AG09309 (cell line): ENCODE results near the gene PPP3R2.
"Not testable (repeated sequence)": the region's sequence is repeated elsewhere in the genome, so short reads cannot be mapped to it uniquely, and the experiment has no call there.

ENCODE experiments used
- DNase-seq: peaks from one replicate; pipeline ENCODE4 v3.0.0-alpha.2; 2010; ENCODE audit warnings: low read depth
- H3K4me3 ChIP-seq: 2 replicates; pipeline ENCODE4 v1.5.1; 2011; ENCODE audit warnings: mild to moderate bottlenecking, low read depth, low read length, moderate library complexity; ENCODE audit not compliant: control insufficient read depth
- TF ChIP-seq, protein P1 (sequence below): IDR thresholded peaks from 2 replicates; pipeline ENCODE4 v1.5.1; 2011; ENCODE audit warnings: mild to moderate bottlenecking, low read depth, low read length, inconsistent platforms; ENCODE audit not compliant: insufficient read depth, control insufficient read depth; ENCODE audit errors: missing control alignments

PPP3R2 gene

DNA sequence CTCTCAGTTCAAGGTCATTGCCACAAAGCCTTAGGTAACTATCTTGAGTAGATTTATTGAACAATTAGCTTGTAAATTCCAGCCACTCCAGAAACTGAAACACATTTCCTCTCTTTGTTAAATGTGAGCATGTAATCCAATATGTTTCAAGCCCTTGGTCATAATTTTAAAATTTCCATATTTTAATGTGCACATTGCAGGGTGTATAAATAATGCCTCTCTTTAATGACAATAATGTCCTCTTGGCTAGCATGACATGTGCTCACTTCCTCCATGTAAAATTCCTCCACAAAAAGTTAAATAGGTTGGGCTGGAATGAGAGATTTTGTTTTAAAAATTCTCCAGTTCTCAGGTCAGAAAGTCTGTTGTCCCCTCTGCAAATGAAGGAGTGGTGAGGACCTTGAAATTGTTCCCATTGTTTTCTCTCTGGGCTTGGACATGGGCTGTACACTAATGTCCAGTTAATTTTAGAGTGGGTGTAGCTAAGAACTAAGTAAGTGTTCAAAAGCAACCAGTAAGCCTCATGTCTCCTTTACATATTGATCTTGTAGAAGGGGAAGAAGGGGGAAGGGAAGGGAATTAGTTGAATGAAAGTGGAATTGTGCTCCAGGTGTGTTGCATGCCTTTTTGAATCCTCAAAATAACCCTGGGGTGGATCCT, 2.9 kb downstream of the PPP3R2 start:
- TF ChIP-seq, protein P1, sequence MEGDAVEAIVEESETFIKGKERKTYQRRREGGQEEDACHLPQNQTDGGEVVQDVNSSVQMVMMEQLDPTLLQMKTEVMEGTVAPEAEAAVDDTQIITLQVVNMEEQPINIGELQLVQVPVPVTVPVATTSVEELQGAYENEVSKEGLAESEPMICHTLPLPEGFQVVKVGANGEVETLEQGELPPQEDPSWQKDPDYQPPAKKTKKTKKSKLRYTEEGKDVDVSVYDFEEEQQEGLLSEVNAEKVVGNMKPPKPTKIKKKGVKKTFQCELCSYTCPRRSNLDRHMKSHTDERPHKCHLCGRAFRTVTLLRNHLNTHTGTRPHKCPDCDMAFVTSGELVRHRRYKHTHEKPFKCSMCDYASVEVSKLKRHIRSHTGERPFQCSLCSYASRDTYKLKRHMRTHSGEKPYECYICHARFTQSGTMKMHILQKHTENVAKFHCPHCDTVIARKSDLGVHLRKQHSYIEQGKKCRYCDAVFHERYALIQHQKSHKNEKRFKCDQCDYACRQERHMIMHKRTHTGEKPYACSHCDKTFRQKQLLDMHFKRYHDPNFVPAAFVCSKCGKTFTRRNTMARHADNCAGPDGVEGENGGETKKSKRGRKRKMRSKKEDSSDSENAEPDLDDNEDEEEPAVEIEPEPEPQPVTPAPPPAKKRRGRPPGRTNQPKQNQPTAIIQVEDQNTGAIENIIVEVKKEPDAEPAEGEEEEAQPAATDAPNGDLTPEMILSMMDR, result no peak
- no peak overlapping the region for H3K4me3 ChIP-seq
- no peak for DNase-seq

DNA sequence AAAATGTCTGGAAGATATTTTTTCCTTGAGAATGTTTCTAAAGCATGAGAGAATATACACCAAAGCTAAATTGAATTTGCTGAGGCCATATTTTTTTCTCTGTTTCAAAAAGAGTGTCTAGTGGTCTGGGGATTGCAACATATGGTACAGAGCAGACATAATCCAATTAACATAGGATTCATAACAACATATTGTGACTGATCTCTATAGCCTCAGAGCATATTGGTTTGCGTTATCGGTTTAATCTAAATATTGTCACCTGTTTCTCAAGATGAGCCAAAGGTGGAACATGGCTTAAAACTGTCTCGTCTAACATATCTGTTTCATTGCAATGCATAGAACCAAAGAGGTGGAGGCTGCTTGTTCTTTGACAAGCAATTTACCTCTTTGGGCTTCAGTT, 3.9 kb downstream of the PPP3R2 start:
- TF ChIP-seq, protein P1, result no peak
- no peak for DNase-seq
- no peak overlapping the region for H3K4me3 ChIP-seq

DNA sequence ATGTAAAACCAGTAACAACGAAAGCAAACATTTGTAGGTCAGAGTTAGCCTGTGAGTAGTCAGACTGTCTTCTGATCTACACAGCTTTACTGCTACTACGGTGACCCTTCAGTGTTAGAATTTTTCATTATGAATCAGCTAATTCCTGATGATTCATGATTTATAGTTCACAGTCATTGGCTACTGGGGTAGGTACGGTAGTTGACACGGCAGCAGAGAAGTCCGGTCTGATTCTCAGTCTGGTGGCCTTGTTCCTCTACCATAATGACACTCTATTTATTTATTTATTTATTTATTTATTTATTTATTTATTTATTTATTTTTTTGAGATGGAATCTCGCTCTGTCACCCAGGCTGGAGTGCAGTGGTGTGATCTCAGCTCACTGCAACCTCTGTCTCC, 4.7 kb downstream of the PPP3R2 start:
- not testable (repeated sequence) for H3K4me3 ChIP-seq
- peak; percentile 20 for DNase-seq

DNA sequence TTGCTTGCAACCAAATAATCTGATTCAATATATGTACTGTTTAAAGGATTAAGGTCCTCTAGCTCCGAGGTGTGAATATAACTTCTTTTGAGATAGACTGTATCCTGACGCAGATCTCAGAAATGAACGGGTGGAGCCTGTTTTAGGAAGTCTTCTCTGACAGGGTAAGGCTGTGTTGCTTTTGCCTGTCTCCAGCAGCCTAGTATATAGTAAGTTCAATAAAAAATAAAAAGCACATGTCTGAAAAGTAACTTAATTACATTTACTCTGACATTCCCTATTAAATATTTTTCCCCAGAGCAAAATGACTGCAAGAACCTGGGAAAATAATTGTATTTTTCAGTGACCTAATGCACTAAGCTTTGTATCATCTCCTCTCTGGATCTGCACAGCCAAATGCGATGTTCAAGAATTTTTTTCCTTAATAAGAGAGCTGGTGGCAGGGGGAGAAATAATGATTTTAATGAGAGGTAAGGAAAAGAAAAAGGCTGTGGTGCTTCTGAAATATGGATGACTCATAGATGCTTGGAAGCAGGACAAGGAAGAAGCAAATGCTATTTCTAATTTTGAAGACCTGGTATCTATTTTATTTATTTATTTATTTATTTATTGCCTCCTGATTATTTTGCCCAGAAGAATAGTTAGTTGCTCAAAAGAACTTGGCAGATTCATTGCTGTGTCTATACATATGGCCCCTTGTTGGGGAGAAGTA, 7.3 kb downstream of the PPP3R2 start:
- no peak for DNase-seq
- TF ChIP-seq, protein P1, result no peak
- no peak overlapping the region for H3K4me3 ChIP-seq

DNA sequence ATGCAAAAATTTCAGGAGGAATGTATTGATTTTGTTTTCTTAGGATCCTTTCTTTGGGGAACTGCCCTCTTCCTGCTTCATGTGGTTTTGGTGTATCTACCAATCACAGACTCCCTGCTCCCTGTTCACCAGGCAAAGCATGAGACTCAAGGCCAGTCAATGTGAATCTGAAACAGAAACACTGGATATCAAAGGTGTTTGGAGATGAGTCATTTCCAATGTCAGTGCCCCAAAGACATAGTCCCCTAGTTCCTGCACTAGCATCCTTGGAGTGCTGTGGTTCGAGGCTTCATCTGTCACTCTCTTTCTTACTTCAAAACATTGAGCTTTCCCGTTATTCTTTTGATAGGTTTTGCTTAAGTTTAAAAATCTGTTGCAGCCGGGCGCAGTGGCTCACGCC, 8.1 kb downstream of the PPP3R2 start:
- DNase-seq, result no peak
- H3K4me3 ChIP-seq, result no peak overlapping the region
- TF ChIP-seq, protein P1, result no peak

DNA sequence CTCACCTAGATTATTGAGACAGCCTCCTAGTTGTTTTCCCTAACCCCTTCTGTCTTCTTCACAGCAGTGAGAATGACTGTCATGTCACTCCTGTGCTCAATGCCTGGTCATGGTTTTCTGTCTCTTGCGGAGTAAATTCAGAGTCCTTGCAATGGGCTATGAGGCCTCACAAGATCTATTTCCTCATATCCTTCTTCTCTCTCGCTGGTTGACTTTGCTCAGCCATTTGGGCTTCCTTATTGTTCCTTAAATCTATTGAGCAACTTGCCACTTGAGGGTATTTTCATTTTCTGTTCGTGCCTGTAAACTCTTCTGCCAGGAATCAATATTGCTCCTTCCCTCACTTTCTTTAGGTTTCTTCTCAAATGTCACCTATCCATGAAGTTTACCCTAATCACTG, 9.0 kb downstream of the PPP3R2 start:
- no peak for DNase-seq
- TF ChIP-seq, protein P1, result no peak
- H3K4me3 ChIP-seq, result no peak overlapping the region

DNA sequence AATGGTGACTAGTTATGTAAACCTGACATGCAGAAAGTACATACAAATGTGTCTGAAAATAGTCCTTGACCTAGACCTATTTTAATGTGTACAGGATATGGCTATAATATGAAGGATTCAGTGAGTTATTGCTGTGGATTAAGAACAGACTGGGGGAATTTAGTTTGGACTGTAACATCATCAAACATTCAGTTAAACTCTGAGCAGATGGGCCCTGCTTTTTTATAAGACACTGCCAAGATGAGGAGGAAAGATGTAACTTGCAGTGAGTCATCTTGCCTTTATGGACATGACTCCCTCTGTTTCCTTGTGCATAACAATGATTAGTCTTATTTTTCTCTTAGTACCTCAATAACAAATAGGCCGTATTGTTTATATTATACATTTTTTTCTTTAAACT, 12.2 kb downstream of the PPP3R2 start:
- peak; percentile 87 for DNase-seq
- H3K4me3 ChIP-seq, result no peak overlapping the region
- TF ChIP-seq, protein P1, result no peak
